ENCODE measurements around the gene STAT1.

- TF ChIP-seq CTCF (IDR thresholded peaks at IDR 0.05) (no peak), REST (IDR thresholded peaks at IDR 0.05; ENCODE audit: insufficient read depth in 1 of 2, low read depth in 2 of 2, low read length in 1 of 2) (no peak), TCF7L2 (IDR thresholded peaks at IDR 0.05; ENCODE audit: low read depth, low read length) (no peak)
Measured at GRCh38 chr2:191014653-191015020, 666 bp upstream of the STAT1 start.
